Osteocyte (in vitro differentiated cells): Measurements from ENCODE around the gene CREB3L2. TPM values are rescaled to one million over a fixed set of nuclear protein-coding genes. Genes with fewer than 3 reads are reported as not detected.

Experiments used
- DNase-seq: peaks from one replicate; pipeline ENCODE4 v3.0.0; 2021; ENCODE audit warnings: mixed read lengths; ENCODE audit not compliant: unreplicated experiment; ENCODE audit errors: extremely low spot score
- H3K27ac Mint-ChIP-seq: one replicate; pipeline ENCODE4 v1.8.0; 2021; ENCODE audit warnings: mild to moderate bottlenecking, mixed read lengths; ENCODE audit not compliant: unreplicated experiment
- H3K27me3 Mint-ChIP-seq: one replicate; pipeline ENCODE4 v1.8.0; 2021; ENCODE audit warnings: mixed read lengths; ENCODE audit not compliant: unreplicated experiment
- H3K36me3 Mint-ChIP-seq: one replicate; pipeline ENCODE4 v1.8.0; 2021; ENCODE audit warnings: mixed read lengths; ENCODE audit not compliant: unreplicated experiment
- H3K4me1 Mint-ChIP-seq: one replicate; pipeline ENCODE4 v1.8.0; 2021; ENCODE audit warnings: mixed read lengths; ENCODE audit not compliant: unreplicated experiment
- H3K4me3 Mint-ChIP-seq: one replicate; pipeline ENCODE4 v1.8.0; 2021; ENCODE audit warnings: mild to moderate bottlenecking, moderate library complexity, mixed read lengths; ENCODE audit not compliant: unreplicated experiment
- H3K9me3 Mint-ChIP-seq: one replicate; pipeline ENCODE4 v1.8.0; 2021; ENCODE audit warnings: mixed read lengths; ENCODE audit not compliant: unreplicated experiment
- CTCF ChIP-seq: fragments of 200-600 bp; sonication (generic); IDR thresholded peaks from 2 replicates; pipeline ENCODE4 v1.5.0; 2021; ENCODE audit warnings: antibody characterized with exemption, mild to moderate bottlenecking, moderate library complexity
- total RNA-seq: library from RNA; stranded (reverse); gene quantifications from 2 replicates; pipeline ENCODE4 v1.2.1, GENCODE V29; 2021

CREB3L2 gene
- total RNA-seq, 1 donor from 2014 or later: 144 TPM

GRCh38 chr7:137904833-137905232 lies 97.1 kb downstream of the CREB3L2 start:
- no peak for TF ChIP-seq CTCF
- no peak for DNase-seq
- Mint-ChIP-seq H3K9me3 (no peaks in the 10 kb centered on the region), H3K36me3 (peaks cover 61% of the 10 kb centered on the region), H3K4me1 (peaks cover 5% of the 10 kb centered on the region), H3K4me3 (no peak overlapping the region), H3K27ac (peak overlapping the region; percentile 56), H3K27me3 (no peaks in the 10 kb centered on the region)

- Mint-ChIP-seq H3K4me3 (no peak overlapping the region), H3K27me3 (no peaks in the 10 kb centered on the region), H3K4me1 (peaks cover 12% of the 10 kb centered on the region), H3K27ac (peak overlapping the region; percentile 38), H3K9me3 (no peaks in the 10 kb centered on the region), H3K36me3 (peaks cover 57% of the 10 kb centered on the region)
- peak; percentile 84 for TF ChIP-seq CTCF
- DNase-seq: no peak
Measured at GRCh38 chr7:137903382-137904169, 98.3 kb downstream of the CREB3L2 start.

DNA sequence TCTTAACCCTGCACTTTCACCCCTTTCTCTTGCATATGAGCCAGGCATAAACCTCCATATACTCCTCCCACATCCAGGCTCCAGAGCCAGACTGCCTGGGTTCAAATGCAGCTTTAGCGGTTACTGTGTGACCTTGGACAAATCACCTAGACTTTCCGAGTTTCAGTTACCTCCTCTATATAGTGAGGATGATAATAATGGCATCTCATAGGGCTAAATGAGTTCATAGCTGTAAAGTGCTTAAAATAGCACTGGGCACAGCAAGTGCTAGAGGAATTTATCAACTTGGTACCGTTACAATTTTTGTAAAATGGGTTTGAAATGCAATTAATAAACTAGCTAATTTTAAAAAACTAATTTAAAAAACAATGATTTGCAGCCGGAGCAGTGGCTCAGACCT lies 101.7 kb downstream of the CREB3L2 start:
- Mint-ChIP-seq H3K9me3 (no peaks in the 10 kb centered on the region), H3K27me3 (no peaks in the 10 kb centered on the region), H3K4me1 (peaks cover 16% of the 10 kb centered on the region), H3K36me3 (peaks cover 55% of the 10 kb centered on the region), H3K4me3 (no peak overlapping the region), H3K27ac (no peak overlapping the region)
- TF ChIP-seq CTCF: no peak
- DNase-seq: no peak

DNA sequence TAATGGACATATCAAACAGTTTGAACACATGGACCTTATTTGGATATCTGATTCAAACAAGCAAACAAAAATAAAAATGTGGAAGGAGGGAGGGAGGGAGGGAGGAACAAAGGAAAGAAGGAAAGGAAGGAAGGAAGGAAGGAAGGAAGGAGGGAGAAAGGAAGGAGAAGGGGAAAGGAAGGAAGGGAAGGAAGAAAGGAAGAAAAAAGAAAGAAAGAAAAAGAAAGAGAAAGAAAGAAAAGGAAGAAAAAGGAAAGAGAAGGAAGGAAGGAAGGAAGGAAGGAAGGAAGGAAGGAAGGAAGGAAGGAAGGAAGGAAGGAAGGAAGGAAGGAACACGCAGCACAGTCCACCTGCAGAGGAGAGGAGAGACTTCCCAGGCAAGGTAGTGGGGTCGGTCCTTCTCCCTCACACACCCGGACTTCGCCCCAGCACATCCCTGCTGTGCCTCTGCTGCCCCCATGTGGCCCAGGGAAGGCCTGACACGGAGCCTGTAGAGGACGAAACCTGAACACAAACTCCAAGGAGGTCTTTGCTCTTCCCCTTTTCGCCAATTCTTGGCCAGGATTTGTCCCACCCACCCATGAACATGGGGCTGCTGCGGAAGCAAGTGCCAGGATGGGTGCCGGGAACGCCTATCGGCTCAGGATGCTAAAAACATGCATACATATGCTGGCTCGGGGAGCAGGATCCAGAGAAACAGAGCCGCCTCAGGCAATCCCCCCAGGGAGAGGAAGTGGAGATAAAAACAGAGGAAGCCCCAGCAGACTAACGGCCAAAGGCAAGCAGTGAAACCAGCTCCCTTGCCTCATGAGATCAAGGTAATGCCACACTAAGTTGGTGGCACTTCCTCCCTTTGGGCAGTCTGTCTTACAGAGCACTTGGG lies 102.8 kb downstream of the CREB3L2 start:
- Mint-ChIP-seq H3K4me1 (peaks cover 16% of the 10 kb centered on the region), H3K36me3 (peaks cover 60% of the 10 kb centered on the region), H3K9me3 (no peaks in the 10 kb centered on the region), H3K27me3 (no peaks in the 10 kb centered on the region), H3K27ac (peak overlapping the region; percentile 70), H3K4me3 (no peak overlapping the region)
- TF ChIP-seq CTCF: peak; percentile 96
- peak; percentile 93 for DNase-seq
